OCI-LY7 (cell line): ENCODE data around the gene WNT7A. TPM values are rescaled to one million over a fixed set of nuclear protein-coding genes. Genes with fewer than 3 reads are reported as not detected.
A peak's percentile ranks its signal among the peaks of the same experiment; 100 is the strongest.

ENCODE experiments used
- BruUV-seq: library from RNA; stranded (reverse); fragments of 400-500 nt; replicated peaks from 2 replicates; lab custom pipeline; 2021; lab: Mats Ljungman, UMichigan
- CTCF ChIA-PET: fragments of 300-600 bp; sonication (Branson Sonifier 250); formaldehyde crosslinking; loops from one replicate; lab custom pipeline; 2022; ENCODE audit warnings: antibody characterized with exemption; ENCODE audit not compliant: unreplicated experiment; lab: Charles Lee
- POLR2A ChIA-PET: fragments of 300-600 bp; sonication (Branson Sonifier 250); formaldehyde crosslinking; loops from one replicate; lab custom pipeline; 2022; ENCODE audit warnings: antibody characterized with exemption; lab: Charles Lee
- DNase-seq: peaks from one replicate; pipeline ENCODE4 v3.0.0-alpha.2; 2015; ENCODE audit warnings: low spot score
- H2AFZ ChIP-seq: fragments of 200-600 bp; sonication (generic), shearing (Covaris generic); 2 replicates; pipeline ENCODE4 v1.6.1; 2014; ENCODE audit warnings: mild to moderate bottlenecking, antibody characterized with exemption, low read length, moderate library complexity
- H3K27ac ChIP-seq: fragments of 200-600 bp; sonication (generic); 2 replicates; pipeline ENCODE4 v1.5.1; 2014; ENCODE audit warnings: mixed run types, low read depth, mild to moderate bottlenecking, moderate library complexity, low read length, inconsistent platforms; ENCODE audit not compliant: poor library complexity, severe bottlenecking
- H3K36me3 ChIP-seq: fragments of 200-600 bp; sonication (generic); 2 replicates; pipeline ENCODE4 v1.6.1; 2014; ENCODE audit warnings: mild to moderate bottlenecking, antibody characterized with exemption, low read length, moderate library complexity, mixed read lengths; ENCODE audit not compliant: insufficient read depth
- H3K4me1 ChIP-seq: fragments of 200-600 bp; sonication (generic); 2 replicates; pipeline ENCODE4 v1.5.1; 2014; ENCODE audit warnings: mild to moderate bottlenecking, low read length; ENCODE audit not compliant: insufficient read depth, poor library complexity, severe bottlenecking
- H3K4me2 ChIP-seq: fragments of 200-600 bp; sonication (generic); 2 replicates; pipeline ENCODE4 v1.6.1; 2014; ENCODE audit warnings: mild to moderate bottlenecking, low read length
- H3K4me3 ChIP-seq: fragments of 200-600 bp; sonication (generic); 2 replicates; pipeline ENCODE4 v1.5.1; 2014; ENCODE audit warnings: mild to moderate bottlenecking, low read depth, low read length; ENCODE audit not compliant: poor library complexity, severe bottlenecking
- H3K79me2 ChIP-seq: fragments of 200-600 bp; sonication (generic); 2 replicates; pipeline ENCODE4 v1.6.1; 2016; ENCODE audit warnings: low read depth, mild to moderate bottlenecking, low read length, moderate library complexity, mixed read lengths; ENCODE audit not compliant: insufficient read depth
- H3K9me2 ChIP-seq: fragments of 200-600 bp; sonication (generic); 2 replicates; pipeline ENCODE4 v1.6.1; 2016; ENCODE audit warnings: mild to moderate bottlenecking, low read length, mixed read lengths; ENCODE audit not compliant: insufficient read depth
- H3K9me3 ChIP-seq: fragments of 200-600 bp; sonication (generic); 2 replicates; pipeline ENCODE4 v1.6.1; 2014; ENCODE audit warnings: mild to moderate bottlenecking, mixed run types, low read length, mixed read lengths
- H4K20me1 ChIP-seq: fragments of 200-600 bp; sonication (generic); 2 replicates; pipeline ENCODE4 v1.6.1; 2014; ENCODE audit warnings: mild to moderate bottlenecking, antibody characterized with exemption, low read length, moderate library complexity, mixed read lengths; ENCODE audit not compliant: insufficient read depth
- CTCF ChIP-seq: fragments of 200-600 bp; sonication (generic); conservative IDR thresholded peaks from 2 replicates; pipeline ENCODE4 v1.5.1; 2014; ENCODE audit warnings: mild to moderate bottlenecking, antibody characterized with exemption, low read length, moderate library complexity, mixed read lengths
- EZH2phosphoT487 ChIP-seq: fragments of 200-600 bp; sonication (generic); IDR thresholded peaks from 2 replicates; pipeline ENCODE4 v1.6.1; 2018; ENCODE audit warnings: low read depth, borderline replicate concordance, mild to moderate bottlenecking, mixed run types, antibody characterized with exemption, low read length, moderate library complexity, mixed read lengths
- intact Hi-C: fragments of 100-400 bp; cut with micrococcal nuclease; formaldehyde crosslinking; loops from one replicate; pipeline ENCODE4 v1.10.0; 2022; ENCODE audit not compliant: unreplicated experiment
- total RNA-seq, 2 experiments: library from RNA; depleted of rRNA in 1 of 2; stranded (reverse); fragments of >200 nt in 1 of 2; shearing (Covaris generic) in 1 of 2; gene quantifications; 2 replicates each; pipeline ENCODE4 v1.2.3, GENCODE V29; 2014 to 2022

Gene WNT7A
- total RNA-seq, 2 experiments from 2014 or later = not detected

GRCh38 chr3:13890377-13891016 lies 10.6 kb upstream of the WNT7A start:
- TF ChIP-seq EZH2phosphoT487 = no peak
- no peak for TF ChIP-seq CTCF
- CTCF ChIA-PET = interaction anchor here (0.5 kb wide), 1 partner anchor 1687 kb away, joined by 3 read pairs; no protein-coding TSS in a partner anchor
- Histone ChIP-seq H4K20me1 (no peaks in the 10 kb centered on the region), H3K4me3 (no peak overlapping the region), H3K4me2 (peak overlapping the region; percentile 29; the same call in 1 of the 2 replicates), H3K9me2 (no peaks in the 10 kb centered on the region), H3K36me3 (no peaks in the 10 kb centered on the region), H3K4me1 (peaks cover 11% of the 10 kb centered on the region), H3K79me2 (no peaks in the 10 kb centered on the region), H2AFZ (peak overlapping the region; percentile 60), H3K9me3 (no peaks in the 10 kb centered on the region), H3K27ac (no peak overlapping the region)
- intact Hi-C loops = loop anchor here (10.0 kb wide), 1 partner anchor 314 kb away; no protein-coding TSS in a partner anchor
- POLR2A ChIA-PET = interaction anchor here (1.1 kb wide), 1 partner anchor 61 kb away, joined by 3 read pairs; no protein-coding TSS in a partner anchor
- DNase-seq = peak; percentile 46
- no TSS peak for BruUV-seq

GRCh38 chr3:13888576-13888975 lies 8.7 kb upstream of the WNT7A start:
- intact Hi-C loops = no loop called here
- Histone ChIP-seq H3K9me2 (no peaks in the 10 kb centered on the region), H4K20me1 (no peaks in the 10 kb centered on the region), H3K9me3 (no peaks in the 10 kb centered on the region), H3K79me2 (no peaks in the 10 kb centered on the region), H3K36me3 (no peaks in the 10 kb centered on the region), H3K27ac (no peak overlapping the region), H3K4me2 (no peak overlapping the region), H3K4me3 (no peak overlapping the region), H2AFZ (no peak overlapping the region), H3K4me1 (peaks cover 11% of the 10 kb centered on the region)
- TF ChIP-seq EZH2phosphoT487 (no peak), CTCF (no peak)
- ChIA-PET POLR2A (no interaction called here), CTCF (no interaction called here)
- no TSS peak for BruUV-seq
- DNase-seq = no peak
